DMS53 treated with DMSO at 0.1 percent for 48 hours (cell line): ENCODE measurements around the gene NCAPG.

ENCODE experiments used
- DNase-seq: peaks from one replicate; lab custom pipeline; 2025; ENCODE audit not compliant: unreplicated experiment; lab: John Stamatoyannopoulos, UW

NCAPG gene

GRCh38 chr4:17875402-17876070 lies 64.8 kb downstream of the NCAPG start:
- DNase-seq: no peak

GRCh38 chr4:17876943-17877342 lies 66.2 kb downstream of the NCAPG start:
- no peak for DNase-seq

- no peak for DNase-seq
Observed at GRCh38 chr4:17877661-17878060, 66.9 kb downstream of the NCAPG start.

- DNase-seq: no peak
Observed at GRCh38 chr4:17884063-17884462, 73.3 kb downstream of the NCAPG start.

- no peak for DNase-seq
Observed at GRCh38 chr4:17884511-17884910, 73.7 kb downstream of the NCAPG start.

GRCh38 chr4:17889692-17890091 lies 78.9 kb downstream of the NCAPG start:
- DNase-seq: no peak

GRCh38 chr4:17894421-17894820 lies 83.6 kb downstream of the NCAPG start:
- no peak for DNase-seq
